AG10803 (cell line): ENCODE measurements around the gene TSC22D1.

ENCODE experiments used
- DNase-seq: peaks from one replicate; pipeline ENCODE4 v3.0.0; 2010; ENCODE audit warnings: low read depth
- H3K4me3 ChIP-seq: 2 replicates; pipeline ENCODE4 v1.5.1; 2011; ENCODE audit warnings: mild to moderate bottlenecking, low read length, control low read depth
- TF ChIP-seq, protein P1 (sequence below): conservative IDR thresholded peaks from 2 replicates; pipeline ENCODE4 v1.5.1; 2011; ENCODE audit warnings: mild to moderate bottlenecking, low read length, control low read depth, inconsistent platforms

The TSC22D1 gene

GRCh38 chr13:44591316-44591715, 15.2 kb upstream of the TSC22D1 start:
- DNase-seq = no peak
- TF ChIP-seq, protein P1, sequence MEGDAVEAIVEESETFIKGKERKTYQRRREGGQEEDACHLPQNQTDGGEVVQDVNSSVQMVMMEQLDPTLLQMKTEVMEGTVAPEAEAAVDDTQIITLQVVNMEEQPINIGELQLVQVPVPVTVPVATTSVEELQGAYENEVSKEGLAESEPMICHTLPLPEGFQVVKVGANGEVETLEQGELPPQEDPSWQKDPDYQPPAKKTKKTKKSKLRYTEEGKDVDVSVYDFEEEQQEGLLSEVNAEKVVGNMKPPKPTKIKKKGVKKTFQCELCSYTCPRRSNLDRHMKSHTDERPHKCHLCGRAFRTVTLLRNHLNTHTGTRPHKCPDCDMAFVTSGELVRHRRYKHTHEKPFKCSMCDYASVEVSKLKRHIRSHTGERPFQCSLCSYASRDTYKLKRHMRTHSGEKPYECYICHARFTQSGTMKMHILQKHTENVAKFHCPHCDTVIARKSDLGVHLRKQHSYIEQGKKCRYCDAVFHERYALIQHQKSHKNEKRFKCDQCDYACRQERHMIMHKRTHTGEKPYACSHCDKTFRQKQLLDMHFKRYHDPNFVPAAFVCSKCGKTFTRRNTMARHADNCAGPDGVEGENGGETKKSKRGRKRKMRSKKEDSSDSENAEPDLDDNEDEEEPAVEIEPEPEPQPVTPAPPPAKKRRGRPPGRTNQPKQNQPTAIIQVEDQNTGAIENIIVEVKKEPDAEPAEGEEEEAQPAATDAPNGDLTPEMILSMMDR = no peak
- H3K4me3 ChIP-seq = no peak overlapping the region

DNA sequence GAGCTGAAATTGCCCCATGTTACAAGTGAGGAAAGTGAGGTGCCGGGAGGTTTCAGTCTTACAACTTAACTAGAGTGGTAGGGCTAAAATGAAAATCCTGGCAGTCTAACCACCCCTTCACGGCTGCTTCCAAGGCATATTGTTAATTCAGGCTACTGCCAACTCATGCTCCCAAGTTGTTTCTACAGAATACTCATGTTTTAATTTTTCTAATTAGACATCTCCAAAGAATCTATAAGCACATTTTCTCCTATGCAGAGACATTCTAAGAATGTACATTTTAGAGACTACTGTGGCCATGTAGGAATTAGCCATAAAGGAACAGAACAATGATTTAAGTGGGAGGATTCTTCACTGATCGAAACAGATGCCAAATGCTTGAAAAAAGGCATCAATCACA, 7.0 kb upstream of the TSC22D1 start:
- H3K4me3 ChIP-seq = no peak overlapping the region
- peak; percentile 38 for DNase-seq
- TF ChIP-seq, protein P1 = no peak

DNA sequence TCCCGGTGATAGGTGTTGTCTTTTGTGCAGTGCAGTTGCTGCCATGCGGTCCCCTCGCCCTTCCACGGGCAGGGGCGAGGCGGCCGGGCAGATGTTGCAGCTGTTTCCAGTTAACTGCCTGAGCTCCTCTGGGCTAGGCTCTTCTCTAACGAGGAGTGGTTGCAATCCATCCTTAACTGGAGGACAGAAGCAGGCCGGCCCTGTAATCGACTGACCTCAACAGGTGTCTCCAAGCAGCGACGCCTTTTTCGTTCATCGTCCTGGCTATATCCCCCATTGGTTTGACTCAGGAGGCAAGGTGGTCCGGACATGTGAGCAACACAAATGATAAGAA, 1.9 kb upstream of the TSC22D1 start:
- DNase-seq = peak; percentile 66
- TF ChIP-seq, protein P1 = no peak
- H3K4me3 ChIP-seq = peak overlapping the region; percentile 77

DNA sequence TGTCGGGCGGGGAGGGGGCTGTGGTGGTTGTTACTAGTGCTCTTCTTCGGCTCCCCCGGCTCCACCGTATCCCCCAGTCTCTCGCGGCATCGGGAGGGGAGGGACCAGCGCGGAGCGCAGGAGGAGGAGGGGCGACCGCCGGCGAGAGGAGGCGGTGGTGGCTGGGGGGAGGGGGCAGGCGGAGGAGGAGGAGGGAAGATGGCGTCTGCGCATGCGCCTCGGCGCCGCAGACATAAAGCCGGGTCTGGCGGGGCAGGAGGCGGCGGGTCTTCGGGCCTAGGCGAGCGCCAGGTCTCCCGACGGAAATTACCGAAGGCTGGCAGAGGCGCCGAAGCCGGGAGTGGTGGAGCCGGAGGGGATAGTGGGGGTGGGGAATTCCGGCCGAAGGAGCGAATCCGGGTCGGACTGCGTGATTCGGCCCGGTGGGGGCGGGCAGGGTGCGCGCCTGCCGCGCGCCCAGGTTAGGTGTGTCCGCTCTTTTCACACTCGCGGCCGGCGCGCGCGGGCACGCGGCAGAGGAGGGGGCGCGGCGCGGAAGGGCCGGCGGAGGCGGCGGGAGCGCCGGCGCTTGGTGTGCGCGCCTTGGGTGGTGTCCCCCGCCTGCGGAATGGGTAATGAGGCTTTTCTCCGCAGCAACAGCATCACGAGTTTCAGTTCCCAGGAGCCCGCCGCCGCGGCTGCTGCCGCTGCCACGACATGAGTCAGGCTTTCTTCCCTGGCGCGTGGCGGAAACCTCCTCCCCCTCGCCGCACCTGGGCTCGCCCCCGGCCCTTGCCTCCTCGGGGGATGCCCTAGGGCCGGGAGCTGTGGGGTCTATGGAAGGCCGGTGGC, 1.3 kb upstream of the TSC22D1 start:
- TF ChIP-seq, protein P1 = no peak
- DNase-seq = peak; percentile 95
- H3K4me3 ChIP-seq = peak overlapping the region; percentile 77

DNA sequence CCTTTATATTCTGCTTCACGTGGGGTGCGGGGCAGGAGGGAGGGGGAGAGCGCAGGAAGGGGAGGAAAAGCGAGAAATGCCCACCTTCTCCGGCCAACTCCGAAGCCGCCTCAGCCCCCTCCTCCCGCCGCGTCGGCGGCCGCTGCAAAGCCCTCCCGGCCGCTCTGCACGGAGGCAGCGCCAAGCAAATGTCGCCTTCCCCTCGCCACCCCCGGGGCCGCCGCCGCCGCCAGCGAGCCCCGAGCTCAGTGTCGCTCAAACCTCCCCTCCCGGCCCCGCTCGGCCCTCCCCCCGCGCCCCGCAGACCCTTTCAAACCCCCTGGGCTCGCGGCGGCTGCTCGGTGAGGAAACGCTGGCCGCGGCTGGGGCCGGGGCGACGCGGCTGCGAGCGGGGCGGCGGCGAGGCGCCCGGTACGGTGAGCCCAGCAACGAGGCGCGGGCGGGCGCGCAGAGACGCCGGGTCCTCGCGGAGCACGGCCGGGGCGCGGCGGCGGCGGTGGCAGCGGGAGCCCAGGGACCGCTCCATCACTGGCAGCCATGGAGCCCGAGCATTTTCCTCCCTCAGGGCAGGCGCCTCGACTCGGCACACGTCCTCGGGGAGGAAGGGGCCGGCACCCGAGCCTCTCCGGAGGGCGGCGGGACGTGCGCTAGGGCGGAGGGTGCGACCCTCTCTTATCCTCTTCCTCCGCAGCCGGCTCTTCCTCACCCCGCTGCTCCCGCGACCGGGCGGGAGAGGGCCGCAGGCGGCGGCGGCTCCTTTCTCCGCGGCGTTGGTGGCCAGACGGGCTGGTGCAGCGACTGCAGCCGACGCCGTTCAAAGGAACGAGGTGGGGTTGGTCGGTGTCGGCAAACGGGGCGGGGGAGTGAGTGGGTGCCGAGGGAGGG, 463 bp upstream of the TSC22D1 start:
- no peak for DNase-seq
- TF ChIP-seq, protein P1 = no peak
- peak overlapping the region; percentile 77 for H3K4me3 ChIP-seq

DNA sequence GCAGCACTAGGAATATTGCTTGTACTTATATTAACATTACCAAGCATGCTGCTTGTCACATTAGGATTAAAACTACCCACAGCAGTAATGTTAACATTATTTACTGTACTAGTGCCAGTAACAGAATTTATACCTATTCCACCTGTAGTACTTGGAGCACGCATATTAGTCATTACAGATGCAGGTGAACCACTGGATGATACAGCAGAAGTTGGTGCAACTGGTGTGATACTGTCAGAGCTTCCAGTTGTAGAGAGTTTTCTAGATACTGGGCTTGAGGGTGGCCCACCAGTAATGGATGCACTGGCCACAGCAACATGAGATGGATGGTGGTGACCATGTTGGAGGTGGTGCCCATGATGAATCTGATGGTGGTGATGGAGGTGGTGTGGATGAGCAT, 1.1 kb downstream of the TSC22D1 start:
- DNase-seq = no peak
- TF ChIP-seq, protein P1 = no peak
- H3K4me3 ChIP-seq = peak overlapping the region; percentile 77

DNA sequence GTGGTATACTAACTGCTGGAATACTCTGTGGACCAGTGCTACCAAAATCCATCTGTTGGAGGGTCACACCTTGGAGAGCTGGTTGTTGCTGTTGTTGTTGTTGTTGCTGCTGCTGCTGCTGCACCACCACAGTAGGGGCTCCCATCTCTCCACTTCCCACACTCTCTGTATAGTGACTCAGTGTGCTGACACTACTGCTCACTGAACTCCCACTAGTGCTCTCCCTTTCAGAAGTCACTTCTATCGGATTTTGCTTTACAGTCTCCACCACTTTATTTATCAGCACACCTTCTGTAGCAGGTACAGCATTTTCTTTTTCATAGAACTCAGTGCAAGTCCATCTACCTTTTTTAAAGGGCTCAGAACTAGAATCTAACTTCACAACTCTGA, 1.7 kb downstream of the TSC22D1 start:
- no peak for DNase-seq
- TF ChIP-seq, protein P1 = no peak

More for the DNA sequence above, 1.7 kb downstream of the TSC22D1 start:
- peak overlapping the region; percentile 77 for H3K4me3 ChIP-seq
